H1 (cell line): ENCODE results near the gene BEAN1. TPM values are rescaled to one million over a fixed set of nuclear protein-coding genes. Genes with fewer than 3 reads are reported as not detected.
A peak's percentile ranks its signal among the peaks of the same experiment; 100 is the strongest.

Experiments
- ASH2L ChIP-seq: fragments of 200-600, 300-600 bp; sonication (generic); IDR thresholded peaks from one replicate; pipeline ENCODE4 v1.7.1; 2017; ENCODE audit warnings: low read length
- ATF2 ChIP-seq: IDR thresholded peaks from 2 replicates; pipeline ENCODE4 v1.6.1; 2012; ENCODE audit warnings: low read length, inconsistent platforms
- EP300 ChIP-seq, 2 experiments: IDR thresholded peaks; 1 replicate in 1 of 2; 2 replicates in 1 of 2; pipeline ENCODE4 v1.6.1; 2011 to 2012; ENCODE audit warnings: low read depth in 2 of 2, low read length in 2 of 2, mild to moderate bottlenecking in 2 of 2, borderline replicate concordance in 1 of 2, inconsistent platforms in 1 of 2, moderate library complexity in 1 of 2
- MAX ChIP-seq: IDR thresholded peaks from 2 replicates; pipeline ENCODE4 v1.6.1; 2012; ENCODE audit warnings: inconsistent platforms
- POLR2A ChIP-seq, 2 experiments: IDR thresholded peaks; 1 replicate in 1 of 2; 2 replicates in 1 of 2; pipeline ENCODE4 v1.6.1; 2011; ENCODE audit warnings: low read depth in 2 of 2, low read length in 2 of 2, mild to moderate bottlenecking in 2 of 2; ENCODE audit errors: control extremely low read depth in 1 of 2
- POU5F1 ChIP-seq: IDR thresholded peaks from 2 replicates; pipeline ENCODE4 v1.6.1; 2011; ENCODE audit warnings: low read depth, mild to moderate bottlenecking, low read length, moderate library complexity
- SP2 ChIP-seq: IDR thresholded peaks from 2 replicates; pipeline ENCODE4 v1.6.1; 2012; ENCODE audit warnings: mild to moderate bottlenecking, low read length, inconsistent platforms
- SRF ChIP-seq: IDR thresholded peaks from 2 replicates; pipeline ENCODE4 v1.6.1; 2011; ENCODE audit warnings: mild to moderate bottlenecking, low read depth, low read length, moderate library complexity
- TCF12 ChIP-seq: IDR thresholded peaks from 2 replicates; pipeline ENCODE4 v1.6.1; 2011; ENCODE audit warnings: low read depth, mild to moderate bottlenecking, low read length
- polyA plus RNA-seq, 7 experiments: library from polyadenylated mRNA; depleted of rRNA in 3 of 7; stranded (reverse) in 5 of 7; unstranded in 2 of 7; fragments of >200 nt in 5 of 7; fragments of 200-250 nt in 2 of 7; gene quantifications; 1 replicate in 5 of 7; 2 replicates in 1 of 7; 4 replicates in 1 of 7; pipeline versions ENCODE4 v1.2.1 to v1.2.3, GENCODE V29; 2011 to 2013; ENCODE audit warnings: missing spikeins in 2 of 7, mixed read lengths in 2 of 7
- total RNA-seq: library from RNA; stranded (reverse); fragmentation: NEBNext Ultra II Directional; extraction: Animal tissue kit (Norgen Biotek cat#: 25700); gene quantifications from 2 replicates; pipeline ENCODE4 v1.2.1, GENCODE V29; 2021

The BEAN1 gene
- total and polyA plus RNA-seq, 2 of the 8 experiments (the other 6 are each of a cell fraction or from before 2014, with no cell fraction given) = 0.08 TPM; not detected in 1

GRCh38 chr16:66511602-66512271 lies 84.6 kb downstream of the BEAN1 start (continued):
- TF ChIP-seq SP2 (no peak), ASH2L (peak; percentile 75), POLR2A (IDR thresholded peaks at IDR 0.05; ENCODE audit: control extremely low read depth in 1 of 2, low read depth in 2 of 2, low read length in 2 of 2) (0 out of 3 replicates have a peak, but pooled peaks of 1 of the 2 experiments have one; percentile 33), POU5F1 (peak; percentile 73; the same call in 1 of the 2 replicates), ATF2 (peak; percentile 75), TCF12 (0 out of 2 replicates have a peak, but pooled peaks have one; percentile 62), MAX (peak; percentile 68), SRF (peak; percentile 52), EP300 (IDR thresholded peaks at IDR 0.05; ENCODE audit: borderline replicate concordance in 1 of 2, low read depth in 2 of 2, low read length in 2 of 2) (no peak)
